HG02885 (cell line): ENCODE measurements around the gene ZMAT5.

ENCODE experiments used
- ATAC-seq: cut with Tn5 transposase; IDR thresholded peaks from one replicate; pipeline ENCODE4 v1.9.1; 2021; ENCODE audit warnings: mild to moderate bottlenecking; ENCODE audit not compliant: unreplicated experiment, poor library complexity

Gene ZMAT5

GRCh38 chr22:29695129-29695926, 71.5 kb downstream of the ZMAT5 start:
- no peak for ATAC-seq

DNA sequence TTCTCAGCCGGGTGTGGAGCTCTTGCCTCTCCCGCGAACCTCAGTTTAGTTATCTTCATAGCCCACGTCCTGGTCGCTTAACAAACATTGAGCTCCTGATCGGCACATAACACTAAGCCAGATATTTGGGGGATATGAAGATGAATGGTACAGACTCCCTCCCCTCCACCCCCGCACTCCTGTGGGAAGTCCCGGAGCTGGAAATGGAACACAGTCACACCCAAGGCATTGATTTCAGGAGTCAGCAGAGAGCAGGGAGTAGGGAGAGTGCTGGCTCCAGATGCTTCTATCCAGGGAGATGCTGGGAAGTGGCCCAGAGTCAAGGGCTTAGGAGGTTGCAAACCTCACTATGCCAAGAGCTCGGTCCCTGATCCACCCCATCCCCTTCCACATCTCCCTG, 73.1 kb downstream of the ZMAT5 start:
- ATAC-seq = no peak

- ATAC-seq = no peak
Observed at GRCh38 chr22:29693161-29693560, 73.6 kb downstream of the ZMAT5 start.

- no peak for ATAC-seq
Observed at GRCh38 chr22:29692327-29692640, 74.5 kb downstream of the ZMAT5 start.

DNA sequence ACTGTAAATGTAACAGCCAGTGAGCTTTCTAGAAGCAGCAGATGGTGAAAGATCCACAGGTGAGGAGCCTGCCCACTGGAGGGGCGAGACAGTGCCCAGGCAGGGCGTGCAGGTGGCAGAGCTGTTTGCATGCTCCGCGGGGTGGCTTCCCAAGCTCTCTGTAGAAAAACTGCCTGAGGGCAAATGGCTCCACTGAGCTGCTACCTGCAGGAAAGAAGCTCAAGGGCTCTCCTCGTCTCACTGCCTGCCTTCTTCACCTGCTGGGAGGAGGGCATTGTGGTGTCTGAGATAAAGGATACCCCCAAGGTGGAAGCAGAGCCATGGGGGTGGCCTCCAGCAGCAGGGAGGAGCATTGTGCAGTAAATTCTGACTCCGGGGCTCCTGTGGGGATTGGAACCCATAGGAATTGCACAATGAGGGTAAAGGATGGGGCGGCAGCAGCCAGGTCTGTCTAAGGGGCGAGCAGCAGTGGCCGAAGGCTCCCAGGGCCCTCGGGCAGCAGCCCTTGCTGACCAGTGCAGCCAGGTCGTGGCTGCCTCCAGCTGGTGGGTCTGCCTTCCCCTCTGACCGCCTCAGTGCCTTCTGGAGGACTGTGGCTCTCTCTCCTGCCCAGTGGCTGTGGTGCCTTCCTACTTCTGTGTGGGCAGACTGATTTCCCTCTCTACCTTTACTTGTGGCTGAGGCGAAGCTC, 75.0 kb downstream of the ZMAT5 start:
- ATAC-seq = no peak

DNA sequence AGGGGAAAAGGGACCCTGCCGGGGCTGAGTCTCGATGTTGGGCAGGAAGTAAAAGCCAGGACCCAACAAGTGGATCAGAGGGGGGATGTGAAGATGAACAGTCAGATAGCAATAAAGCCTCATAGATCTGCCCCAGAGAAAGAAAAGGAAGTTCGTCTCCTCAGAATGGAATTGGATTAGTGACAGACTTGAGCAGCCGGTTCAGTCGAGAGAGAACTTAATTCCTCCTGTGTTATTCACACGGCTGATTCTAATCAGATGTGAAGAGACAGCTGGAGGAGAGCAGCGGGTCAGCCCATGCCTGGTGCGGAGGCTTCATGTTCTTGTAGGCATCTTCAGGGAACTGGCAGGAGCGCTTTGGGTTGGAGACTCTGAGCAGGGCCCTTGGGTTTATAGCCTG, 76.3 kb downstream of the ZMAT5 start:
- ATAC-seq = no peak

GRCh38 chr22:29689880-29690213, 77.0 kb downstream of the ZMAT5 start:
- no peak for ATAC-seq

GRCh38 chr22:29689206-29689879, 77.5 kb downstream of the ZMAT5 start:
- ATAC-seq = no peak

GRCh38 chr22:29684244-29684643, 82.6 kb downstream of the ZMAT5 start:
- ATAC-seq = no peak

DNA sequence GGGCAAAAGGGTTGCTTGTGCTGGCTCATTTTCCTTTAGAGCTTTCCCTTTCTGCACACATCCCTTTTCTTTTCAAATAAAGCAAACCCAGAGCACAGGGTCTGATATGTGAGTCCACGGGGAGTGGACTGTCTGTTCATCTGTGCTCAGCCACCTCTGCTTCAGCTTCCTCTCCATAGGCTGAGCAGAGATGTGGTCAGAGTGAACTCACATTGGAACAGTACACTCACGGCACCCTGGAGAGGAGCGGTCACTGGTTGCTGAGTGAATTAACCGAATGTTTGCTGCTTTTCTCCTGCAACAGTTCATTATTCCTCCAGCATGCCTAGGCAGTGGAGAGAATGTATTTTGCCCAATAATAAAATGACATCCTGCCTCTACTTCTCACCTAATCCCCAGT, 83.3 kb downstream of the ZMAT5 start:
- no peak for ATAC-seq
